GM12878 (cell line): Measurements from ENCODE around the gene PPP4C. TPM values are rescaled to one million over a fixed set of nuclear protein-coding genes. Genes with fewer than 3 reads are reported as not detected.

Source experiments
- ATAC-seq: fragments of 200-7000 bp; cut with Tn5 transposase; 3 replicates; pipeline ENCODE4 v1.9.1; 2020; ENCODE audit warnings: mild to moderate bottlenecking, moderate library complexity
- BruUV-seq: library from RNA; stranded (reverse); fragments of 400-500 nt; replicated peaks from 2 replicates; lab custom pipeline; 2021; lab: Mats Ljungman, UMichigan
- CTCF ChIA-PET: fragments of 300-600 bp; sonication (Branson Sonifier 250); formaldehyde crosslinking; extraction: SDS; loops from one replicate; lab custom pipeline; 2021; ENCODE audit warnings: inconsistent platforms; lab: Yijun Ruan, JAX
- POLR2A ChIA-PET: fragments of 350-600 bp; formaldehyde crosslinking; extraction: SDS; loops from one replicate; lab custom pipeline; 2021; ENCODE audit warnings: inconsistent platforms; lab: Charles Lee
- RAD21 ChIA-PET: fragments of 300-600 bp; sonication (Branson Sonifier 250); formaldehyde crosslinking; loops from one replicate; lab custom pipeline; 2023; ENCODE audit warnings: antibody characterized with exemption; ENCODE audit not compliant: unreplicated experiment; lab: Charles Lee
- SMC1A ChIA-PET: fragments of 300-600 bp; sonication (Branson Sonifier 250); formaldehyde crosslinking; loops from one replicate; lab custom pipeline; 2023; ENCODE audit not compliant: unreplicated experiment, uncharacterized antibody; lab: Charles Lee
- DNase-seq: peaks from one replicate; pipeline ENCODE4 v3.0.0-alpha.2; 2011; ENCODE audit warnings: low read depth, low spot score
- FAIRE-seq: peaks from 3 replicates; lab custom pipeline; 2011; peaks lifted over from hg19 to GRCh38; lab: Jason Lieb, UNC
- H2AFZ ChIP-seq: 2 replicates; pipeline ENCODE4 v1.6.0; 2011; ENCODE audit warnings: low read depth, low read length, control low read depth; ENCODE audit not compliant: control insufficient read depth
- H3K27ac ChIP-seq: 2 replicates; pipeline ENCODE4 v1.5.1; 2011; ENCODE audit warnings: control low read depth; ENCODE audit not compliant: control insufficient read depth, insufficient read depth
- H3K27me3 ChIP-seq, 2 experiments: replicated peaks in 1 of 2; 2 replicates each; pipeline versions ENCODE4 v1.6.0 to v1.6.1; 2011; ENCODE audit warnings: low read length in 1 of 2; ENCODE audit not compliant: control insufficient read depth in 2 of 2, insufficient read depth in 2 of 2
- H3K36me3 ChIP-seq, 2 experiments: 2 replicates each; pipeline ENCODE4 v1.5.1; 2011; ENCODE audit warnings: low read length in 1 of 2; ENCODE audit not compliant: control insufficient read depth in 2 of 2, insufficient read depth in 2 of 2
- H3K4me1 ChIP-seq: 2 replicates; pipeline ENCODE4 v1.6.1; 2011; ENCODE audit warnings: mild to moderate bottlenecking, low read length, moderate library complexity, mixed read lengths; ENCODE audit not compliant: control insufficient read depth, insufficient read depth
- H3K4me2 ChIP-seq: 2 replicates; pipeline ENCODE4 v1.6.0; 2011; ENCODE audit warnings: control low read depth; ENCODE audit not compliant: control insufficient read depth, insufficient read depth
- H3K4me3 ChIP-seq: fragments of 200-600 bp; sonication (generic); 2 replicates; pipeline ENCODE4 v1.5.1; 2016
- H3K79me2 ChIP-seq: 2 replicates; pipeline ENCODE4 v1.6.0; 2011; ENCODE audit warnings: low read length; ENCODE audit not compliant: control insufficient read depth, insufficient read depth
- H3K9ac ChIP-seq: 2 replicates; pipeline ENCODE4 v1.8.0; 2011; ENCODE audit warnings: low read length, control low read depth, mixed read lengths; ENCODE audit not compliant: control insufficient read depth, insufficient read depth
- H3K9me3 ChIP-seq: replicated peaks from 3 replicates; pipeline ENCODE4 v1.5.1; 2011; ENCODE audit warnings: mild to moderate bottlenecking, low read length; ENCODE audit not compliant: control insufficient read depth, insufficient read depth
- H4K20me1 ChIP-seq: 2 replicates; pipeline ENCODE4 v1.6.0; 2011; ENCODE audit not compliant: control insufficient read depth, insufficient read depth
- BHLHE40 ChIP-seq, 2 experiments: fragments of 450-650 bp in 1 of 2; IDR thresholded peaks; 2 replicates each; pipeline ENCODE4 v1.6.1; 2011 to 2017; ENCODE audit warnings: low read depth in 2 of 2, borderline replicate concordance in 1 of 2, improper control_type of control experiment in 1 of 2, low read length in 1 of 2, mild to moderate bottlenecking in 1 of 2
- EZH2 ChIP-seq: IDR thresholded peaks from 2 replicates; pipeline ENCODE4 v1.6.1; 2012; ENCODE audit warnings: low read depth, mild to moderate bottlenecking, control low read depth, inconsistent platforms, low read length, borderline replicate concordance; ENCODE audit not compliant: control insufficient read depth
- IRF5 ChIP-seq: fragments of 450-650 bp; IDR thresholded peaks from 2 replicates; pipeline ENCODE4 v1.6.1; 2017; ENCODE audit warnings: borderline replicate concordance
- KLF5 ChIP-seq: fragments of 450-650 bp; IDR thresholded peaks from 2 replicates; pipeline ENCODE4 v1.6.1; 2014; ENCODE audit warnings: mild to moderate bottlenecking; ENCODE audit not compliant: partially characterized antibody
- WGBS: methylation state at CpG from one replicate; pipeline ENCODE4 v1.1.6; 2016; ENCODE audit warnings: low lambda C conversion rate; ENCODE audit not compliant: insufficient replicate concordance, insufficient coverage; ENCODE audit errors: missing lambda C conversion rate; 5-methylcytosine and 5-hydroxymethylcytosine counted together
- in situ Hi-C: fragments of 300-500 bp; cut with MboI; formaldehyde crosslinking; loops from 9 replicates; pipeline ENCODE4 v1.14.3; 2018; ENCODE audit warnings: mixed read lengths
- intact Hi-C: fragments of 100-400 bp; cut with micrococcal nuclease; formaldehyde crosslinking; loops from one replicate; pipeline ENCODE4 v1.14.2; 2022; ENCODE audit not compliant: unreplicated experiment
- polyA plus RNA-seq, 11 experiments: library from polyadenylated mRNA; depleted of rRNA in 4 of 11; unstranded in 6 of 11; stranded (reverse) in 5 of 11; fragments of >200 nt; fragmentation: Nextera tagmentation in 4 of 11; fragmentation: Illumina TruSeq in 1 of 11; extraction: Ambion mirVana in 4 of 11; extraction: Trizol in 1 of 11; gene quantifications; 1 replicate in 1 of 11; 2 replicates in 10 of 11; pipeline versions ENCODE4 v1.2.1 to v1.2.3, GENCODE V29; 2011 to 2016; ENCODE audit warnings: inconsistent platforms in 2 of 11, missing spikeins in 2 of 11, low read depth in 1 of 11
- total RNA-seq, 4 experiments: library from RNA; depleted of rRNA in 3 of 4; stranded (reverse); fragments of >200 nt in 3 of 4; fragmentation: Illumina TruSeq in 1 of 4; extraction: Trizol in 1 of 4; gene quantifications; 2 replicates each; pipeline versions ENCODE4 v1.2.1 to v1.2.3, GENCODE V29; 2013 to 2021

The PPP4C gene
- total and polyA plus RNA-seq, 10 of the 15 experiments (the other 5 are each of a cell fraction or from before 2014, with no cell fraction given), result 2.7 to 240 (median 124) TPM

- BruUV-seq, result no TSS peak
- ChIA-PET POLR2A (interaction anchor here (0.5 kb wide), 1 partner anchor 101 kb away, joined by 3 read pairs; no protein-coding TSS in a partner anchor), SMC1A (interaction anchor here (0.6 to 1.2 kb wide), 2 partner anchors 12 to 288 kb away, joined by 3 read pairs; partner anchors contain the start of gene KIF22), RAD21 (no interaction called here), CTCF (no interaction called here)
- Histone ChIP-seq H3K4me2 (peak overlapping the region; percentile 25; the same call in 1 of the 2 replicates), H2AFZ (no peak overlapping the region), H3K4me3 (no peak overlapping the region), H3K9ac (no peak overlapping the region), H3K9me3 (no peaks in the 10 kb centered on the region), H4K20me1 (0 out of 2 replicates have a peak, but pooled peaks cover 2% of the 10 kb centered on the region), H3K27ac (no peak overlapping the region), H3K79me2 (peaks cover 40% of the 10 kb centered on the region), H3K4me1 (peaks cover 10% of the 10 kb centered on the region), H3K36me3 (peaks cover 15 to 24% of the 10 kb centered on the region in 2 experiments), H3K27me3 (no peaks in the 10 kb centered on the region)
- ATAC-seq (no peak), FAIRE-seq (no peak), DNase-seq (no peak)
- TF ChIP-seq BHLHE40 (IDR thresholded peaks at IDR 0.05; ENCODE audit: borderline replicate concordance in 1 of 2, low read depth in 2 of 2, low read length in 1 of 2) (no peak), KLF5 (no peak), IRF5 (no peak), EZH2 (no peak)
- in situ Hi-C loops, result loop anchor here (25.0 kb wide), 1 partner anchor 1809 kb away; no protein-coding TSS in a partner anchor
- intact Hi-C loops, result no loop called here
- WGBS, result 100% methylated on average over 7 of the region's 7 CpGs
Measured at GRCh38 chr16:30078744-30079143, 3.0 kb downstream of the PPP4C start.
